ENCODE results near the gene ZNF496.

ZNF496 gene

GRCh38 chr1:247301176-247301540, 30.5 kb downstream of the ZNF496 start:
- H3K9me3 ChIP-seq (ENCODE audit: control insufficient read depth, low read length) = no peaks in the 10 kb centered on the region
- peaks cover 86% of the 10 kb centered on the region for H3K36me3 ChIP-seq (ENCODE audit: control insufficient read depth, insufficient read depth, low read length)
- H3K4me3 ChIP-seq (ENCODE audit: extremely low read depth, insufficient read depth, low read length, poor library complexity, severe bottlenecking) = no peak overlapping the region
- H3K27ac ChIP-seq (ENCODE audit: low read depth, low read length, severe bottlenecking) = no peak overlapping the region
- 95 to 96% methylated on average over 12 to 17 of the region's 17 CpGs for WGBS, 2 experiments (ENCODE audit: insufficient coverage in 2 of 2)
- H3K4me1 ChIP-seq (ENCODE audit: control insufficient read depth, insufficient read depth, low read length, poor library complexity, severe bottlenecking) = no peaks in the 10 kb centered on the region

GRCh38 chr1:247300491-247301175, 31.0 kb downstream of the ZNF496 start:
- no peaks in the 10 kb centered on the region for H3K9me3 ChIP-seq (ENCODE audit: control insufficient read depth, low read length)
- no peak overlapping the region for H3K4me3 ChIP-seq (ENCODE audit: extremely low read depth, insufficient read depth, low read length, poor library complexity, severe bottlenecking)
- no peak overlapping the region for H3K27ac ChIP-seq (ENCODE audit: low read depth, low read length, severe bottlenecking)
- WGBS, 2 experiments (ENCODE audit: insufficient coverage in 2 of 2) = 97% methylated on average over 43 to 47 of the region's 47 CpGs
- peaks cover 81% of the 10 kb centered on the region for H3K36me3 ChIP-seq (ENCODE audit: control insufficient read depth, insufficient read depth, low read length)
- H3K4me1 ChIP-seq (ENCODE audit: control insufficient read depth, insufficient read depth, low read length, poor library complexity, severe bottlenecking) = no peaks in the 10 kb centered on the region

GRCh38 chr1:247299723-247300381, 31.8 kb downstream of the ZNF496 start:
- 96 to 98% methylated on average over 8 to 10 of the region's 12 CpGs for WGBS, 2 experiments (ENCODE audit: insufficient coverage in 2 of 2)
- Histone ChIP-seq H3K36me3 (ENCODE audit: control insufficient read depth, insufficient read depth, low read length) (peaks cover 73% of the 10 kb centered on the region), H3K27ac (ENCODE audit: low read depth, low read length, severe bottlenecking) (no peak overlapping the region), H3K4me1 (ENCODE audit: control insufficient read depth, insufficient read depth, low read length, poor library complexity, severe bottlenecking) (peaks cover 6% of the 10 kb centered on the region), H3K9me3 (ENCODE audit: control insufficient read depth, low read length) (no peaks in the 10 kb centered on the region), H3K4me3 (ENCODE audit: extremely low read depth, insufficient read depth, low read length, poor library complexity, severe bottlenecking) (no peak overlapping the region)

GRCh38 chr1:247298701-247299100, 33.0 kb downstream of the ZNF496 start:
- H3K36me3 ChIP-seq (ENCODE audit: control insufficient read depth, insufficient read depth, low read length) = peaks cover 62% of the 10 kb centered on the region
- H3K27ac ChIP-seq (ENCODE audit: low read depth, low read length, severe bottlenecking) = no peak overlapping the region
- no peaks in the 10 kb centered on the region for H3K9me3 ChIP-seq (ENCODE audit: control insufficient read depth, low read length)
- H3K4me3 ChIP-seq (ENCODE audit: extremely low read depth, insufficient read depth, low read length, poor library complexity, severe bottlenecking) = no peak overlapping the region
- WGBS, 2 experiments (ENCODE audit: insufficient coverage in 2 of 2) = 59 to 60% methylated on average over 3 of the region's 4 CpGs
- H3K4me1 ChIP-seq (ENCODE audit: control insufficient read depth, insufficient read depth, low read length, poor library complexity, severe bottlenecking) = peaks cover 18% of the 10 kb centered on the region

GRCh38 chr1:247298124-247298481, 33.6 kb downstream of the ZNF496 start:
- H3K9me3 ChIP-seq (ENCODE audit: control insufficient read depth, low read length) = no peaks in the 10 kb centered on the region
- H3K4me1 ChIP-seq (ENCODE audit: control insufficient read depth, insufficient read depth, low read length, poor library complexity, severe bottlenecking) = peaks cover 22% of the 10 kb centered on the region
- no peak overlapping the region for H3K4me3 ChIP-seq (ENCODE audit: extremely low read depth, insufficient read depth, low read length, poor library complexity, severe bottlenecking)
- WGBS, 2 experiments (ENCODE audit: insufficient coverage in 2 of 2) = 74 to 85% methylated on average over 3 to 4 of the region's 6 CpGs
- H3K27ac ChIP-seq (ENCODE audit: low read depth, low read length, severe bottlenecking) = no peak overlapping the region
- H3K36me3 ChIP-seq (ENCODE audit: control insufficient read depth, insufficient read depth, low read length) = peaks cover 56% of the 10 kb centered on the region

- WGBS, 2 experiments (ENCODE audit: insufficient coverage in 2 of 2) = 71 to 78% methylated on average over 5 to 7 of the region's 9 CpGs
Observed at GRCh38 chr1:247297263-247298123, 34.2 kb downstream of the ZNF496 start.

GRCh38 chr1:247296599-247297180, 35.0 kb downstream of the ZNF496 start:
- Histone ChIP-seq H3K27ac (ENCODE audit: low read depth, low read length, severe bottlenecking) (no peak overlapping the region), H3K4me1 (ENCODE audit: control insufficient read depth, insufficient read depth, low read length, poor library complexity, severe bottlenecking) (peaks cover 35% of the 10 kb centered on the region), H3K9me3 (ENCODE audit: control insufficient read depth, low read length) (no peaks in the 10 kb centered on the region), H3K36me3 (ENCODE audit: control insufficient read depth, insufficient read depth, low read length) (peaks cover 42% of the 10 kb centered on the region), H3K4me3 (ENCODE audit: extremely low read depth, insufficient read depth, low read length, poor library complexity, severe bottlenecking) (no peak overlapping the region)
- WGBS, 2 experiments (ENCODE audit: insufficient coverage in 2 of 2) = 93 to 97% methylated on average over 3 to 5 of the region's 8 CpGs

More at GRCh38 chr1:247297263-247298123, 34.2 kb downstream of the ZNF496 start:
- no peak overlapping the region for H3K27ac ChIP-seq (ENCODE audit: low read depth, low read length, severe bottlenecking)
- no peak overlapping the region for H3K4me3 ChIP-seq (ENCODE audit: extremely low read depth, insufficient read depth, low read length, poor library complexity, severe bottlenecking)
- peaks cover 27% of the 10 kb centered on the region for H3K4me1 ChIP-seq (ENCODE audit: control insufficient read depth, insufficient read depth, low read length, poor library complexity, severe bottlenecking)
- H3K9me3 ChIP-seq (ENCODE audit: control insufficient read depth, low read length) = no peaks in the 10 kb centered on the region
- H3K36me3 ChIP-seq (ENCODE audit: control insufficient read depth, insufficient read depth, low read length) = peaks cover 50% of the 10 kb centered on the region

- no peaks in the 10 kb centered on the region for H3K9me3 ChIP-seq (ENCODE audit: control insufficient read depth, low read length)
- 69 to 71% methylated on average over 5 of the region's 5 CpGs for WGBS, 2 experiments (ENCODE audit: insufficient coverage in 2 of 2)
- no peak overlapping the region for H3K27ac ChIP-seq (ENCODE audit: low read depth, low read length, severe bottlenecking)
- peaks cover 37% of the 10 kb centered on the region for H3K4me1 ChIP-seq (ENCODE audit: control insufficient read depth, insufficient read depth, low read length, poor library complexity, severe bottlenecking)
- no peak overlapping the region for H3K4me3 ChIP-seq (ENCODE audit: extremely low read depth, insufficient read depth, low read length, poor library complexity, severe bottlenecking)
- peaks cover 32% of the 10 kb centered on the region for H3K36me3 ChIP-seq (ENCODE audit: control insufficient read depth, insufficient read depth, low read length)
Observed at GRCh38 chr1:247295746-247296145, 35.9 kb downstream of the ZNF496 start.

- Histone ChIP-seq H3K27ac (ENCODE audit: low read depth, low read length, severe bottlenecking) (no peak overlapping the region), H3K4me3 (ENCODE audit: extremely low read depth, insufficient read depth, low read length, poor library complexity, severe bottlenecking) (no peak overlapping the region), H3K36me3 (ENCODE audit: control insufficient read depth, insufficient read depth, low read length) (peaks cover 28% of the 10 kb centered on the region), H3K4me1 (ENCODE audit: control insufficient read depth, insufficient read depth, low read length, poor library complexity, severe bottlenecking) (peaks cover 37% of the 10 kb centered on the region), H3K9me3 (ENCODE audit: control insufficient read depth, low read length) (no peaks in the 10 kb centered on the region)
- WGBS, 2 experiments (ENCODE audit: insufficient coverage in 2 of 2) = 18 to 21% methylated on average over 5 to 6 of the region's 6 CpGs
Observed at GRCh38 chr1:247295274-247295684, 36.4 kb downstream of the ZNF496 start.

GRCh38 chr1:247294282-247294681, 37.4 kb downstream of the ZNF496 start:
- Histone ChIP-seq H3K9me3 (ENCODE audit: control insufficient read depth, low read length) (no peaks in the 10 kb centered on the region), H3K4me1 (ENCODE audit: control insufficient read depth, insufficient read depth, low read length, poor library complexity, severe bottlenecking) (peaks cover 37% of the 10 kb centered on the region), H3K27ac (ENCODE audit: low read depth, low read length, severe bottlenecking) (no peak overlapping the region), H3K36me3 (ENCODE audit: control insufficient read depth, insufficient read depth, low read length) (peaks cover 18% of the 10 kb centered on the region), H3K4me3 (ENCODE audit: extremely low read depth, insufficient read depth, low read length, poor library complexity, severe bottlenecking) (no peak overlapping the region)
- 100% methylated on average over 1 of the region's 5 CpGs for WGBS, 2 experiments (ENCODE audit: insufficient coverage in 2 of 2)

All from mesodermal cell (in vitro differentiated cells).